GM12878 (cell line): Measurements from ENCODE around the gene PPP2R2B. TPM values are rescaled to one million over a fixed set of nuclear protein-coding genes. Genes with fewer than 3 reads are reported as not detected.

Source experiments
- ATAC-seq: fragments of 200-7000 bp; cut with Tn5 transposase; 3 replicates; pipeline ENCODE4 v1.9.1; 2020; ENCODE audit warnings: mild to moderate bottlenecking, moderate library complexity
- BruUV-seq: library from RNA; stranded (reverse); fragments of 400-500 nt; replicated peaks from 2 replicates; lab custom pipeline; 2021; lab: Mats Ljungman, UMichigan
- CTCF ChIA-PET: fragments of 300-600 bp; sonication (Branson Sonifier 250); formaldehyde crosslinking; extraction: SDS; loops from one replicate; lab custom pipeline; 2021; ENCODE audit warnings: inconsistent platforms; lab: Yijun Ruan, JAX
- POLR2A ChIA-PET: fragments of 350-600 bp; formaldehyde crosslinking; extraction: SDS; loops from one replicate; lab custom pipeline; 2021; ENCODE audit warnings: inconsistent platforms; lab: Charles Lee
- RAD21 ChIA-PET: fragments of 300-600 bp; sonication (Branson Sonifier 250); formaldehyde crosslinking; loops from one replicate; lab custom pipeline; 2023; ENCODE audit warnings: antibody characterized with exemption; ENCODE audit not compliant: unreplicated experiment; lab: Charles Lee
- SMC1A ChIA-PET: fragments of 300-600 bp; sonication (Branson Sonifier 250); formaldehyde crosslinking; loops from one replicate; lab custom pipeline; 2023; ENCODE audit not compliant: unreplicated experiment, uncharacterized antibody; lab: Charles Lee
- DNase-seq: peaks from one replicate; pipeline ENCODE4 v3.0.0-alpha.2; 2011; ENCODE audit warnings: low read depth, low spot score
- FAIRE-seq: peaks from 3 replicates; lab custom pipeline; 2011; peaks lifted over from hg19 to GRCh38; lab: Jason Lieb, UNC
- H2AFZ ChIP-seq: 2 replicates; pipeline ENCODE4 v1.6.0; 2011; ENCODE audit warnings: low read depth, low read length, control low read depth; ENCODE audit not compliant: control insufficient read depth
- H3K27ac ChIP-seq: 2 replicates; pipeline ENCODE4 v1.5.1; 2011; ENCODE audit warnings: control low read depth; ENCODE audit not compliant: control insufficient read depth, insufficient read depth
- H3K27me3 ChIP-seq, 2 experiments: replicated peaks in 1 of 2; 2 replicates each; pipeline versions ENCODE4 v1.6.0 to v1.6.1; 2011; ENCODE audit warnings: low read length in 1 of 2; ENCODE audit not compliant: control insufficient read depth in 2 of 2, insufficient read depth in 2 of 2
- H3K36me3 ChIP-seq, 2 experiments: 2 replicates each; pipeline ENCODE4 v1.5.1; 2011; ENCODE audit warnings: low read length in 1 of 2; ENCODE audit not compliant: control insufficient read depth in 2 of 2, insufficient read depth in 2 of 2
- H3K4me1 ChIP-seq: 2 replicates; pipeline ENCODE4 v1.6.1; 2011; ENCODE audit warnings: mild to moderate bottlenecking, low read length, moderate library complexity, mixed read lengths; ENCODE audit not compliant: control insufficient read depth, insufficient read depth
- H3K4me2 ChIP-seq: 2 replicates; pipeline ENCODE4 v1.6.0; 2011; ENCODE audit warnings: control low read depth; ENCODE audit not compliant: control insufficient read depth, insufficient read depth
- H3K4me3 ChIP-seq: fragments of 200-600 bp; sonication (generic); 2 replicates; pipeline ENCODE4 v1.5.1; 2016
- H3K79me2 ChIP-seq: 2 replicates; pipeline ENCODE4 v1.6.0; 2011; ENCODE audit warnings: low read length; ENCODE audit not compliant: control insufficient read depth, insufficient read depth
- H3K9ac ChIP-seq: 2 replicates; pipeline ENCODE4 v1.8.0; 2011; ENCODE audit warnings: low read length, control low read depth, mixed read lengths; ENCODE audit not compliant: control insufficient read depth, insufficient read depth
- H3K9me3 ChIP-seq: replicated peaks from 3 replicates; pipeline ENCODE4 v1.5.1; 2011; ENCODE audit warnings: mild to moderate bottlenecking, low read length; ENCODE audit not compliant: control insufficient read depth, insufficient read depth
- H4K20me1 ChIP-seq: 2 replicates; pipeline ENCODE4 v1.6.0; 2011; ENCODE audit not compliant: control insufficient read depth, insufficient read depth
- CBX5 ChIP-seq: sonication (generic); IDR thresholded peaks from 2 replicates; pipeline ENCODE4 v1.6.1; 2016; ENCODE audit warnings: low read depth, moderate library complexity, mild to moderate bottlenecking, inconsistent platforms
- CREB1 ChIP-seq: IDR thresholded peaks from 2 replicates; pipeline ENCODE4 v1.6.1; 2012; ENCODE audit warnings: low read depth, mild to moderate bottlenecking, inconsistent platforms
- CTCF ChIP-seq, 3 experiments: IDR thresholded peaks in 2 of 3; conservative IDR thresholded peaks in 1 of 3; 2 replicates each; pipeline ENCODE4 v1.5.1; 2011; ENCODE audit warnings: low read depth in 3 of 3, low read length in 3 of 3, mild to moderate bottlenecking in 3 of 3, control low read depth in 2 of 3, moderate library complexity in 2 of 3, inconsistent platforms in 1 of 3, mixed read lengths in 1 of 3; ENCODE audit not compliant: control insufficient read depth in 2 of 3, insufficient read depth in 1 of 3; ENCODE audit errors: extremely low read depth in 1 of 3
- E2F8 ChIP-seq: fragments of 450-650 bp; IDR thresholded peaks from 2 replicates; pipeline ENCODE4 v1.6.1; 2018; ENCODE audit warnings: mild to moderate bottlenecking, low read depth, moderate library complexity; ENCODE audit not compliant: partially characterized antibody
- EP300 ChIP-seq, 2 experiments: fragments of 150-350 bp in 1 of 2; IDR thresholded peaks; 2 replicates each; pipeline ENCODE4 v1.6.1; 2011 to 2012; ENCODE audit warnings: low read depth in 2 of 2, low read length in 2 of 2, borderline replicate concordance in 1 of 2, improper control_type of control experiment in 1 of 2, inconsistent platforms in 1 of 2; ENCODE audit not compliant: control insufficient read depth in 1 of 2
- FOXK2 ChIP-seq: fragments of 450-650 bp; IDR thresholded peaks from 2 replicates; pipeline ENCODE4 v1.6.1; 2017; ENCODE audit warnings: mild to moderate bottlenecking, moderate library complexity
- MLLT1 ChIP-seq: fragments of 450-650 bp; IDR thresholded peaks from 2 replicates; pipeline ENCODE4 v1.6.1; 2016; ENCODE audit warnings: mild to moderate bottlenecking
- MYC ChIP-seq: IDR thresholded peaks from 2 replicates; pipeline ENCODE4 v1.6.1; 2011; ENCODE audit warnings: mild to moderate bottlenecking, low read length, moderate library complexity, inconsistent platforms; ENCODE audit not compliant: insufficient read depth, insufficient replicate concordance, insufficient read length, severe bottlenecking
- NR2C2 ChIP-seq: IDR thresholded peaks from 2 replicates; pipeline ENCODE4 v1.6.1; 2011; ENCODE audit warnings: borderline replicate concordance, low read depth; ENCODE audit not compliant: control insufficient read depth, insufficient read length
- NRF1 ChIP-seq: conservative IDR thresholded peaks from 2 replicates; pipeline ENCODE4 v1.6.1; 2011; ENCODE audit warnings: mild to moderate bottlenecking, low read depth, low read length, improper control_type of control experiment
- RAD21 ChIP-seq: IDR thresholded peaks from 2 replicates; pipeline ENCODE4 v1.6.1; 2011; ENCODE audit warnings: mild to moderate bottlenecking, low read depth, low read length, moderate library complexity; ENCODE audit not compliant: insufficient read depth
- RFX5 ChIP-seq: IDR thresholded peaks from 2 replicates; pipeline ENCODE4 v1.6.1; 2011; ENCODE audit warnings: low read depth, low read length, improper control_type of control experiment
- WGBS: methylation state at CpG from one replicate; pipeline ENCODE4 v1.1.6; 2016; ENCODE audit warnings: low lambda C conversion rate; ENCODE audit not compliant: insufficient replicate concordance, insufficient coverage; ENCODE audit errors: missing lambda C conversion rate; 5-methylcytosine and 5-hydroxymethylcytosine counted together
- in situ Hi-C: fragments of 300-500 bp; cut with MboI; formaldehyde crosslinking; loops from 9 replicates; pipeline ENCODE4 v1.14.3; 2018; ENCODE audit warnings: mixed read lengths
- intact Hi-C: fragments of 100-400 bp; cut with micrococcal nuclease; formaldehyde crosslinking; loops from one replicate; pipeline ENCODE4 v1.14.2; 2022; ENCODE audit not compliant: unreplicated experiment
- polyA plus RNA-seq, 11 experiments: library from polyadenylated mRNA; depleted of rRNA in 4 of 11; unstranded in 6 of 11; stranded (reverse) in 5 of 11; fragments of >200 nt; fragmentation: Nextera tagmentation in 4 of 11; fragmentation: Illumina TruSeq in 1 of 11; extraction: Ambion mirVana in 4 of 11; extraction: Trizol in 1 of 11; gene quantifications; 1 replicate in 1 of 11; 2 replicates in 10 of 11; pipeline versions ENCODE4 v1.2.1 to v1.2.3, GENCODE V29; 2011 to 2016; ENCODE audit warnings: inconsistent platforms in 2 of 11, missing spikeins in 2 of 11, low read depth in 1 of 11
- total RNA-seq, 4 experiments: library from RNA; depleted of rRNA in 3 of 4; stranded (reverse); fragments of >200 nt in 3 of 4; fragmentation: Illumina TruSeq in 1 of 4; extraction: Trizol in 1 of 4; gene quantifications; 2 replicates each; pipeline versions ENCODE4 v1.2.1 to v1.2.3, GENCODE V29; 2013 to 2021

Gene PPP2R2B
- total and polyA plus RNA-seq, 10 of the 15 experiments (the other 5 are each of a cell fraction or from before 2014, with no cell fraction given): not detected

GRCh38 chr5:146781157-146781556, 97.4 kb downstream of the PPP2R2B start (continued):
- no peak for TF ChIP-seq E2F8
- no peak for TF ChIP-seq RFX5
- no peak for TF ChIP-seq CREB1
- TF ChIP-seq NR2C2: no peak
- no peak for TF ChIP-seq FOXK2

GRCh38 chr5:146779211-146779869, 99.2 kb downstream of the PPP2R2B start:
- BruUV-seq: no TSS peak
- no peak overlapping the region for H3K4me2 ChIP-seq
- H3K9me3 ChIP-seq: no peaks in the 10 kb centered on the region
- no peaks in the 10 kb centered on the region for H4K20me1 ChIP-seq
- H3K9ac ChIP-seq: no peak overlapping the region
- no peaks in the 10 kb centered on the region for H3K36me3 ChIP-seq
- no peaks in the 10 kb centered on the region for H3K79me2 ChIP-seq
- ChIA-PET SMC1A (no interaction called here), POLR2A (no interaction called here), CTCF (no interaction called here), RAD21 (no interaction called here)
- intact Hi-C loops (no loop called here), in situ Hi-C loops (no loop called here)
- no peak for FAIRE-seq
- DNase-seq: no peak
- H2AFZ ChIP-seq: no peak overlapping the region
- no peak overlapping the region for H3K4me3 ChIP-seq
- 69% methylated on average over 10 of the region's 10 CpGs for WGBS
- TF ChIP-seq MYC: no peak
- no peak for TF ChIP-seq RAD21
- TF ChIP-seq MLLT1: no peak
- TF ChIP-seq CBX5: no peak
- TF ChIP-seq NRF1: no peak
- TF ChIP-seq CTCF (IDR thresholded peaks at IDR 0.05 in 2 of 3, conservative IDR thresholded peaks at IDR 0.05 in 1 of 3; ENCODE audit: control insufficient read depth in 2 of 3, extremely low read depth in 1 of 3, insufficient read depth in 1 of 3, low read depth in 3 of 3, low read length in 3 of 3): no peak
- TF ChIP-seq EP300 (IDR thresholded peaks at IDR 0.05; ENCODE audit: borderline replicate concordance in 1 of 2, control insufficient read depth in 1 of 2, low read depth in 2 of 2, low read length in 2 of 2): no peak
- no peak overlapping the region for H3K27ac ChIP-seq
- H3K4me1 ChIP-seq: no peaks in the 10 kb centered on the region
- no peak for ATAC-seq
- no peaks in the 10 kb centered on the region for H3K27me3 ChIP-seq
